ENCODE measurements around the gene DPM2. TPM values are rescaled to one million over a fixed set of nuclear protein-coding genes. Genes with fewer than 3 reads are reported as not detected.
A peak's percentile ranks its signal among the peaks of the same experiment; 100 is the strongest.

The DPM2 gene
- total and polyA plus RNA-seq, 8 donors = 1.7 to 98.2 (median 35.3) TPM

GRCh38 chr9:127967151-127967809 is 29.6 kb upstream of the DPM2 start:
- peaks cover 97 to 100% (median 99%) of the 10 kb centered on the region in 4 donors for H3K4me1 ChIP-seq
- H3K4me3 ChIP-seq = no peak overlapping the region
- H3K9me3 ChIP-seq = no peaks in the 10 kb centered on the region
- no peaks in the 10 kb centered on the region for H3K27me3 ChIP-seq
- peak overlapping the region; percentile 83 to 99 (median 94) for H3K27ac ChIP-seq
- 58 to 72% (median 61%) methylated on average over 7 to 9 of the region's 9 CpGs for WGBS, 5 donors
- DNase-seq = peak in 1 of 2 donors; percentile 33
- no peak for TF ChIP-seq CTCF (IDR thresholded peaks at IDR 0.05)
- no peak for TF ChIP-seq POLR2A (IDR thresholded peaks at IDR 0.05)
- TF ChIP-seq EP300 (IDR thresholded peaks at IDR 0.05) = no peak
- no peak for TF ChIP-seq POLR2AphosphoS5 (IDR thresholded peaks at IDR 0.05)
- intact Hi-C loops (cut with DNase I; ENCODE audit: low total_unique reads) = no loop called here
- H3K36me3 ChIP-seq = no peaks in the 10 kb centered on the region

- intact Hi-C loops (cut with DNase I; ENCODE audit: low total_unique reads) = no loop called here
- DNase-seq = peak; percentile 53 to 72
- Histone ChIP-seq H3K27ac (peak overlapping the region; percentile 83 to 99 (median 94)), H3K36me3 (peaks cover 0 to 5% (median 0%) of the 10 kb centered on the region in 4 donors), H3K4me1 (peaks cover 92 to 100% (median 98%) of the 10 kb centered on the region in 4 donors), H3K4me3 (no peak overlapping the region), H3K9me3 (no peaks in the 10 kb centered on the region), H3K27me3 (no peaks in the 10 kb centered on the region)
- TF ChIP-seq POLR2A (IDR thresholded peaks at IDR 0.05) (no peak), CTCF (IDR thresholded peaks at IDR 0.05) (no peak), POLR2AphosphoS5 (IDR thresholded peaks at IDR 0.05) (no peak), EP300 (IDR thresholded peaks at IDR 0.05) (no peak)
- WGBS, 5 donors = 38 to 63% (median 46%) methylated on average over 8 of the region's 8 CpGs
Observed at GRCh38 chr9:127966416-127967150, 28.9 kb upstream of the DPM2 start.

GRCh38 chr9:127965953-127966352 is 28.3 kb upstream of the DPM2 start:
- Histone ChIP-seq H3K4me1 (peaks cover 86 to 100% (median 98%) of the 10 kb centered on the region in 4 donors), H3K36me3 (peaks cover 0 to 7% (median 0%) of the 10 kb centered on the region in 4 donors), H3K9me3 (no peaks in the 10 kb centered on the region), H3K4me3 (peak overlapping the region in 1 of 4 donors; percentile 22), H3K27me3 (no peaks in the 10 kb centered on the region), H3K27ac (peak overlapping the region; percentile 83 to 99 (median 94))
- WGBS, 5 donors = 41 to 56% (median 49%) methylated on average over 6 of the region's 6 CpGs
- no peak for TF ChIP-seq EP300 (IDR thresholded peaks at IDR 0.05)
- no peak for TF ChIP-seq CTCF (IDR thresholded peaks at IDR 0.05)
- TF ChIP-seq POLR2AphosphoS5 (IDR thresholded peaks at IDR 0.05) = no peak
- TF ChIP-seq POLR2A (IDR thresholded peaks at IDR 0.05) = no peak
- intact Hi-C loops (cut with DNase I; ENCODE audit: low total_unique reads) = no loop called here
- DNase-seq = no peak

- H3K4me3 ChIP-seq = no peak overlapping the region
- H3K36me3 ChIP-seq = peaks cover 0 to 7% (median 0%) of the 10 kb centered on the region in 4 donors
- H3K9me3 ChIP-seq = no peaks in the 10 kb centered on the region
- peak overlapping the region; percentile 20 to 99 (median 94) for H3K27ac ChIP-seq
- WGBS, 5 donors = 63 to 80% (median 71%) methylated on average over 18 to 19 of the region's 19 CpGs
- no peaks in the 10 kb centered on the region for H3K27me3 ChIP-seq
- peaks cover 71 to 97% (median 89%) of the 10 kb centered on the region in 4 donors for H3K4me1 ChIP-seq
- intact Hi-C loops (cut with DNase I; ENCODE audit: low total_unique reads) = no loop called here
- peak in 1 of 2 donors; percentile 65 for DNase-seq
- TF ChIP-seq CTCF (IDR thresholded peaks at IDR 0.05) (no peak), POLR2AphosphoS5 (IDR thresholded peaks at IDR 0.05) (peak in 1 of 3 donors; percentile 40)
Observed at GRCh38 chr9:127963359-127964064, 25.9 kb upstream of the DPM2 start.
